Measurements from ENCODE around the gene SCAF1. TPM values are rescaled to one million over a fixed set of nuclear protein-coding genes. Genes with fewer than 3 reads are reported as not detected.

Gene SCAF1
- total RNA-seq, 1 donor from 2014 or later: 84.4 TPM

GRCh38 chr19:49676784-49677230 lies 34.8 kb downstream of the SCAF1 start:
- DNase-seq: peak; percentile 98
- peaks cover 12% of the 10 kb centered on the region for H3K4me1 Mint-ChIP-seq (ENCODE audit: low read depth, unreplicated experiment)
- peak overlapping the region; percentile 100 for H3K27ac Mint-ChIP-seq (ENCODE audit: unreplicated experiment)
- H3K36me3 Mint-ChIP-seq (ENCODE audit: unreplicated experiment): no peaks in the 10 kb centered on the region
- peak overlapping the region; percentile 99 for H3K4me3 Mint-ChIP-seq (ENCODE audit: unreplicated experiment)
- TF ChIP-seq, protein P1, sequence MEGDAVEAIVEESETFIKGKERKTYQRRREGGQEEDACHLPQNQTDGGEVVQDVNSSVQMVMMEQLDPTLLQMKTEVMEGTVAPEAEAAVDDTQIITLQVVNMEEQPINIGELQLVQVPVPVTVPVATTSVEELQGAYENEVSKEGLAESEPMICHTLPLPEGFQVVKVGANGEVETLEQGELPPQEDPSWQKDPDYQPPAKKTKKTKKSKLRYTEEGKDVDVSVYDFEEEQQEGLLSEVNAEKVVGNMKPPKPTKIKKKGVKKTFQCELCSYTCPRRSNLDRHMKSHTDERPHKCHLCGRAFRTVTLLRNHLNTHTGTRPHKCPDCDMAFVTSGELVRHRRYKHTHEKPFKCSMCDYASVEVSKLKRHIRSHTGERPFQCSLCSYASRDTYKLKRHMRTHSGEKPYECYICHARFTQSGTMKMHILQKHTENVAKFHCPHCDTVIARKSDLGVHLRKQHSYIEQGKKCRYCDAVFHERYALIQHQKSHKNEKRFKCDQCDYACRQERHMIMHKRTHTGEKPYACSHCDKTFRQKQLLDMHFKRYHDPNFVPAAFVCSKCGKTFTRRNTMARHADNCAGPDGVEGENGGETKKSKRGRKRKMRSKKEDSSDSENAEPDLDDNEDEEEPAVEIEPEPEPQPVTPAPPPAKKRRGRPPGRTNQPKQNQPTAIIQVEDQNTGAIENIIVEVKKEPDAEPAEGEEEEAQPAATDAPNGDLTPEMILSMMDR (IDR thresholded peaks at IDR 0.05; ENCODE audit: partially characterized antibody, unreplicated experiment): no peak
- peaks cover 6% of the 10 kb centered on the region for H3K27me3 Mint-ChIP-seq (ENCODE audit: unreplicated experiment)
- peaks cover 7% of the 10 kb centered on the region for H3K9me3 Mint-ChIP-seq (ENCODE audit: unreplicated experiment)

DNA sequence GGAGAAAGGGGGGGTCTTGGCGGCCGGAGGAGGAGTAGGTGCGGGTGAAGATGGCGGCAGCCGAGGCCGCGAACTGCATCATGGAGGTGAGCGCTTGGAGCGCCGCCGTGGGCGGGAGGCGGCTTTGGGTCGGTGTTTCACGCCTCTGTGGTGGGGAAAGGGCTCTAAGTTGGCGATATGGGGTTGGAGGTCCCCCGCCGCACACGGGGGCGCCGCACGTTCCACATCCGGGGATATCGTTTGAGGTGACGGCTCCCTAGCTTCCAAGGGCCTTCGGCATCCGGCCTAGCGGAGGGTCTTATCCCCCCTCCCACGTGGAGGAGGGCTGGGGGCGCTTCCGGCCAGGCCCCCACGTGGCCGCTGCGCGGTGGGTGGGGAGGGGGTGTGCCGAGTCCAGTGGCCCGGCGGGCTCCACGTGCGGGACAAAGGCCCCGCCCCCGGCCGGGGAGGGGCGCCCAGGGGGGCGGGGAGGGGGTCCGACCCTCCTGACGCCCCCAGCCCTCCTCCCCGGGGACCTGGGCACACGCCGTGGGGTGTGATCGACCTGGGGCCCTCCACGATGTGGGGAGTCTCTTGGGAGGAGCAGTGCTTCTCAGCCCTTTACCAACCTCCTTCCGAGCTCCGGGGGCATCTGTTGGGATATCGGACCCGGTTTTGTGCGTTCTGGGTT lies 35.4 kb downstream of the SCAF1 start, which contains the start of gene PRMT1:
Gene PRMT1, plus strand, starts transcription at position 41 of the 670 bp plus-strand sequence. Its CDS starts 10 bp downstream, at position 51.
- peaks cover 12% of the 10 kb centered on the region for H3K4me1 Mint-ChIP-seq (ENCODE audit: low read depth, unreplicated experiment)
- peaks cover 6% of the 10 kb centered on the region for H3K27me3 Mint-ChIP-seq (ENCODE audit: unreplicated experiment)
- TF ChIP-seq, protein P1 (IDR thresholded peaks at IDR 0.05; ENCODE audit: partially characterized antibody, unreplicated experiment): no peak
- peaks cover 7% of the 10 kb centered on the region for H3K9me3 Mint-ChIP-seq (ENCODE audit: unreplicated experiment)
- peak; percentile 76 for DNase-seq
- H3K4me3 Mint-ChIP-seq (ENCODE audit: unreplicated experiment): peak within 1 kb of the TSS; percentile 99
- peak within 1 kb of the TSS; percentile 100 for H3K27ac Mint-ChIP-seq (ENCODE audit: unreplicated experiment)
- H3K36me3 Mint-ChIP-seq (ENCODE audit: unreplicated experiment): no peaks in the 10 kb centered on the region

DNA sequence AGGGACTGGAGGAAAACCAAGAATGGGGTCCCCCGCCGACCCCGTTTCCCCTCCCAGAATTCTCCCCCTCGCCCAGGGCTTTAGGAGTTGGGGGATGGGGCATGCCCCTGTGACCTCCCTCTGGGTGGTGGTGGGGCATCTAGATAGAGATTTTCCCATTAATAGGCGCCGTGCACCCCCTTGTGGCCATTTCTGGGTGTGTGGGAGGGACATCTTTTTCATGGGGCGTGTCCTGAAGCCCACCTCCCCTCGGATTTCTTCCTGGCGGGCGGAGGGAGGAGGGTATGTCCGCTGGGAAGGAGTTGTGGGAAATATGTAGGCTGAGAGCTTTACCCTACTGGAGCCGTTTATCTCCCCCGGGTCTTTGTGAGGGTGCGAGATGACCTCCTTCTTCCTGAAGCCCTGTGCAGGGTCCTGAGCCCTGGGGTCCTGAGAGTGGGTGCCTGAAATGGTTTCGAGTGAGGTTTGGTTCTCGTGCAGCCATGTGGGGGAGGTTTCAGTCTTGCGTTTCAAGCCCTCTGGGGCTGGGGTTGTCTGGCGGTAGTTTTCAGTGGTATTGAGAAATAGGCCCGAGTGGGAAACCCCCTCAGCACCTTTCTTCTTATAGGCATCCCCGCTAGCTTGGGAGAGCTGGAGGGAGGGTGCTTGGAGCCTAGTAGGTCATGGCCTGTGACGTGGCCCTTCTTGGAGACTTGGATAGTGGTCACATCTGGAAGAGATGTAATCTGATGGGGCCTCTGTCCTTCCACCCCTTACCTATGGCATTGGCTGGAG lies 36.1 kb downstream of the SCAF1 start:
- Mint-ChIP-seq H3K36me3 (ENCODE audit: unreplicated experiment) (no peaks in the 10 kb centered on the region), H3K9me3 (ENCODE audit: unreplicated experiment) (peaks cover 7% of the 10 kb centered on the region), H3K4me1 (ENCODE audit: low read depth, unreplicated experiment) (peaks cover 12% of the 10 kb centered on the region), H3K27ac (ENCODE audit: unreplicated experiment) (peak overlapping the region; percentile 73), H3K27me3 (ENCODE audit: unreplicated experiment) (peaks cover 6% of the 10 kb centered on the region), H3K4me3 (ENCODE audit: unreplicated experiment) (peak overlapping the region; percentile 87)
- DNase-seq: peak; percentile 95
- TF ChIP-seq, protein P1 (IDR thresholded peaks at IDR 0.05; ENCODE audit: partially characterized antibody, unreplicated experiment): peak; percentile 85

- Mint-ChIP-seq H3K9me3 (ENCODE audit: unreplicated experiment) (peaks cover 4% of the 10 kb centered on the region), H3K4me1 (ENCODE audit: low read depth, unreplicated experiment) (peaks cover 12% of the 10 kb centered on the region), H3K27me3 (ENCODE audit: unreplicated experiment) (peaks cover 6% of the 10 kb centered on the region), H3K27ac (ENCODE audit: unreplicated experiment) (no peak overlapping the region), H3K36me3 (ENCODE audit: unreplicated experiment) (no peaks in the 10 kb centered on the region), H3K4me3 (ENCODE audit: unreplicated experiment) (peak overlapping the region; percentile 71)
- DNase-seq: no peak
- TF ChIP-seq, protein P1 (IDR thresholded peaks at IDR 0.05; ENCODE audit: partially characterized antibody, unreplicated experiment): no peak
These were observed 37.2 kb downstream of the SCAF1 start for GRCh38 chr19:49678985-49679770.
